Upper lobe of right lung (tissue), 1 donor: ENCODE data around the gene ANKS1B. TPM values are rescaled to one million over a fixed set of nuclear protein-coding genes. Genes with fewer than 3 reads are reported as not detected.

Experiments used
- ATAC-seq: fragments of 200-7000 bp; cut with Tn5 transposase; one replicate; pipeline ENCODE4 v1.9.1; 2020; ENCODE audit warnings: mild to moderate bottlenecking, moderate library complexity
- DNase-seq: peaks from one replicate; pipeline ENCODE4 v3.0.0-alpha.2; 2020
- H3K27ac ChIP-seq: fragments of 200-600 bp; one replicate; pipeline ENCODE4 v1.8.0; 2022
- H3K27me3 ChIP-seq: fragments of 200-600 bp; one replicate; pipeline ENCODE4 v1.8.0; 2022; ENCODE audit warnings: mild to moderate bottlenecking
- H3K36me3 ChIP-seq: fragments of 200-600 bp; one replicate; pipeline ENCODE4 v1.8.0; 2022
- H3K4me1 ChIP-seq: fragments of 200-600 bp; one replicate; pipeline ENCODE4 v1.8.0; 2022
- H3K4me3 ChIP-seq: fragments of 200-600 bp; one replicate; pipeline ENCODE4 v1.8.0; 2022; ENCODE audit warnings: mild to moderate bottlenecking
- H3K9me3 ChIP-seq: fragments of 200-600 bp; one replicate; pipeline ENCODE4 v1.8.0; 2022
- CTCF ChIP-seq: fragments of 200-600 bp; IDR thresholded peaks from one replicate; pipeline ENCODE4 v1.8.0; 2022; ENCODE audit warnings: antibody characterized with exemption
- intact Hi-C: fragments of 100-400 bp; cut with DNase I; formaldehyde crosslinking; loops from one replicate; pipeline ENCODE4 v1.11.0; 2022
- total RNA-seq: library from RNA; stranded (reverse); fragmentation: NEBNext Ultra II Directional; extraction: Animal tissue kit (Norgen Biotek cat#: 25700); gene quantifications from one replicate; pipeline ENCODE4 v1.2.1, GENCODE V29; 2021
- donor health status: DM: no; HTN: yes; CAD: no; lungs with severe emphysema.

The ANKS1B gene
- total RNA-seq, 1 donor from 2014 or later = 5.3 TPM

DNA sequence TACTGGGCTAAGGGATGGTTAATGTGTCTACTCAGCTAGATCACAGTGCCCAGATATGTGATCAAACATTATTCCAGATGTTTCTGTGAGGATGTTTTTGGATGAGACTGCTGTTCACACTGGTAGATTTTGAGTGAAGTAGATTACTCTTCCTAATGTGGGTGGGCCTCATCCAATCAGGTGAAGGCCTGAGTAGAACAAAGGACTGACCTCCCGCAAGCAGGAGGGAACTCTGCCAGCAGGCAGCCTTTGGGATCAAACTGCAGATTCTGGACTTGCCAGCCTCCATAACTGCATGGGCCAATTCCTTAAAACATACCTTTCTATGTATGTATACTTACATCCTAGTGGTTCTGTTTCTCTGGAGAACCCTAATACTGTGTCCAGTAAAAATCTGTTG is 1120.4 kb downstream of the ANKS1B start:
- H3K27me3 ChIP-seq = no peaks in the 10 kb centered on the region
- no peak overlapping the region for H3K27ac ChIP-seq
- no peak for TF ChIP-seq CTCF
- H3K4me3 ChIP-seq = no peak overlapping the region
- no peaks in the 10 kb centered on the region for H3K9me3 ChIP-seq
- ATAC-seq (no peak), DNase-seq (no peak)
- no peaks in the 10 kb centered on the region for H3K4me1 ChIP-seq
- no peaks in the 10 kb centered on the region for H3K36me3 ChIP-seq
- intact Hi-C loops = no loop called here

DNA sequence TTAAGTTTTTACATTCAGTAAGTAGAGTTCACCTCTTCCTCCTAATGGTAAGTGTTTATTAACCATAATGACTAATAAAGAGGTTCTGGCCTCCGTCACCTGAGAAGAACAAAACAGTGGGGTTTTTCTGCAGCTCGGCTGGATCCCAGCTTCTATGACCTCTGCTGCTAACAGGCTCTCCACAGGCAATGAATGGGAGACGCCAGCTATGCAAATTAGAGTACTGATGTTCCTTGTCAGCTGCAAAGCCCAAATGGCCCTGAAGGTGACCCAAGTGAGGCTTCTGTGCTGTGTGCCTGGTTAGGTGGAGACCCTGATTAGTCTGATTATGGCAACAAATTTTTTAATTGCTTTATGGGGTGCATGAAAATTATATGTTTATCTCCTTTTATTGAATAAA is 1121.6 kb downstream of the ANKS1B start:
- Histone ChIP-seq H3K36me3 (no peaks in the 10 kb centered on the region), H3K27ac (no peak overlapping the region), H3K9me3 (no peaks in the 10 kb centered on the region), H3K4me3 (no peak overlapping the region), H3K4me1 (no peaks in the 10 kb centered on the region), H3K27me3 (no peaks in the 10 kb centered on the region)
- no peak for DNase-seq
- no peak for TF ChIP-seq CTCF
- intact Hi-C loops = no loop called here
- no peak for ATAC-seq

DNA sequence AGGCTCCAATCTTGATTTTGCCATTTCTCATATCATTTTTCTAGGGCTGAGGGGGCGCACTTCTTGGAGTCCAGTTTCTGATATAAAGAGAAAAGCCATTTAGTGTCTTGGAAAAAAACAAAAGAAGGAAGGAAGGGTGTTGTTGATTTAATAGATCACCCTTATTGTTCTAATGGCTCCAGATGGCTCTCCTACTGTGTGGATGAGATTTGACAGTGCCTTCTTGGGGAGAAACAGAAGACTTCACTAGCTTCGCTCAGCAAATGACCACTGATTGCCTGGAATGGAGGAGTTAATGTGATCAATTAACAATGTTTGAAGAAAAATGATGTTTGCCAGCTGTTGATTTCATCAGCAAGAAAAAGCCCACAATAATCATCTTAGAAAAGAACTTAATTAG is 1123.5 kb downstream of the ANKS1B start:
- Histone ChIP-seq H3K27ac (no peak overlapping the region), H3K36me3 (no peaks in the 10 kb centered on the region), H3K9me3 (no peaks in the 10 kb centered on the region), H3K4me3 (no peak overlapping the region), H3K4me1 (no peaks in the 10 kb centered on the region), H3K27me3 (no peaks in the 10 kb centered on the region)
- no peak for TF ChIP-seq CTCF
- intact Hi-C loops = no loop called here
- ATAC-seq = no peak
- no peak for DNase-seq

DNA sequence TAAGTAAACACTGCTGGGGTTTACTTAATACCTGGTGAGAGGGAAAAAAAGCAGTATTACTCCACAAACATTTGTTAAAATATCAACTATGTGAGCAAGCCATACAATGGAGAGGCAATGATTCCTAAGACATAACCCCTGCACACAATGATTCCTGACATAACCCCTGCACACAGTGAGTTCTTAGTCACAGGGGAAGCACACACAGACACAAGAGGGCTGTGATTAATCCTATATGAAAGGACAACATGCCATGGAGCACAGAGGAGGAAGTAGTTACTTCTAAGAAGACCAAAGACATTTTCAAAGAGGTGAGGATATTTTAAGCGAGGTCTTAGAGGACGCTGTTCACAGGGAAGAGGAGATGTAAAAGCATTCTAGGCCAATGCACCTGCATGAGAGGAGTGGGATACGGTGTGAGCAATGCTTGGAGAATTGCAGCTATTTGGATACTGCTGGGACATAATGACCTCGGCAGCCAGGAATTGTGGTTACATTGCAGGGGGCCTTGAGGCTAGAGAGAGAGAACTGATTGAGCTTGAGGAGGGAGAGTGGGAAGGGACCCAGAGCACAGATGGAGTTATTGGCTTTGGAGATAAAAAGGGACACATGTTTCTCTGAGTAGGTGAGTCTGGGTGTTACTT is 1127.7 kb downstream of the ANKS1B start:
- intact Hi-C loops = no loop called here
- no peak for TF ChIP-seq CTCF
- Histone ChIP-seq H3K9me3 (no peaks in the 10 kb centered on the region), H3K27me3 (no peaks in the 10 kb centered on the region), H3K4me1 (no peaks in the 10 kb centered on the region), H3K4me3 (no peak overlapping the region), H3K27ac (no peak overlapping the region), H3K36me3 (no peaks in the 10 kb centered on the region)
- DNase-seq = no peak
- ATAC-seq = no peak

DNA sequence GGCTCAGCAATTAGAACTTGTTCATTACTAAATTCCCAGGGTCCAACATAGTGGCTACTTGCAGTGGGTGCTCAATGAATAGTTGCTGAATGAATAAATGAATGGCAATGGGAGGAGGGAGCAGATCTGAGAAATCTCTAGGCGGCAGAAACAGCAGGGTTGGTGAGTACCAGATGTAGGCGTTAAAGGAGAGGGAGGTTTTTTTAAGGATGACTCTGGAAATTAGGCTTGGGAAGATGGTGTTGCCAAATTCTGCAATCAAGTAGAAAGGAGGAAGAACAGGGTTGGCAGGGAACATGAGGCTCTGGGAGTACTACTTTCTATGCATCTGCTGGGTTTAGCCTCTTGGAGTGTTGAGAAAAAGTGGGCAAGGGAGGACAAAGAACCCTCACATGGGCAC is 1132.6 kb downstream of the ANKS1B start:
- ATAC-seq = no peak
- TF ChIP-seq CTCF = no peak
- Histone ChIP-seq H3K4me3 (no peak overlapping the region), H3K27ac (no peak overlapping the region), H3K4me1 (no peaks in the 10 kb centered on the region), H3K36me3 (no peaks in the 10 kb centered on the region), H3K27me3 (no peaks in the 10 kb centered on the region), H3K9me3 (no peaks in the 10 kb centered on the region)
- intact Hi-C loops = no loop called here
- DNase-seq = no peak

- H3K36me3 ChIP-seq = no peaks in the 10 kb centered on the region
- intact Hi-C loops = no loop called here
- H3K4me3 ChIP-seq = no peak overlapping the region
- no peak for TF ChIP-seq CTCF
- ATAC-seq (no peak), DNase-seq (no peak)
- H3K9me3 ChIP-seq = no peaks in the 10 kb centered on the region
- H3K27me3 ChIP-seq = no peaks in the 10 kb centered on the region
- H3K4me1 ChIP-seq = no peaks in the 10 kb centered on the region
- H3K27ac ChIP-seq = no peak overlapping the region
These were observed 1137.5 kb downstream of the ANKS1B start for GRCh38 chr12:98847242-98847641.
